Cardiac fibroblast (primary cell): ENCODE measurements around the gene WNT8B.

Source experiments
- DNase-seq, 2 donors: peaks; one replicate each; pipeline versions ENCODE4 v3.0.0 to v3.0.0-alpha.2; 2010; ENCODE audit warnings: low read depth in 2 of 2
- H3K4me3 ChIP-seq, 2 donors: replicated peaks in 1 of 2; 1 replicate in 1 of 2; 2 replicates in 1 of 2; pipeline ENCODE4 v1.5.1; 2011; ENCODE audit warnings: low read depth in 2 of 2, low read length in 2 of 2, mild to moderate bottlenecking in 2 of 2, moderate library complexity in 1 of 2
- TF ChIP-seq, protein P1 (sequence below): IDR thresholded peaks from one replicate; pipeline ENCODE4 v1.5.1; 2011; ENCODE audit warnings: low read depth, mild to moderate bottlenecking, low read length, inconsistent platforms

The WNT8B gene

DNA sequence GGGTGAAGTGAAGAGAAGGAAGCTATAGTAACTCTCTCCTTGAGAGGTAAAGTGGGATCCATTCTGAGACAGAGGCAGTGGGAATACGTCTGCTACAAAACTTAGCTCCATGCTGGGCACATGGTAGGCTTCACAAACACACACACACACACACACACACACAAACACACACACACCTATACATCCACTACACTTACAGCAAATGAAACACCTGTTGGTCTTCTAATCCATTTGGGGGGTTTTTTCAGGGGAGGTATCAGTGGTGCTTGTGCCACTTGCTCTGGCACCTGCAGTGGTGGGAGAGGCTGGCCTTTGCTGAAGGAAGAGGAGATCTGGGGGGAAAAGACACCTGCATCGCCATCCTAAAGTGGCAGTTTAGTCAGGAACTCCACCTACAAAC is 42.4 kb downstream of the WNT8B start:
- no peak overlapping the region for H3K4me3 ChIP-seq
- TF ChIP-seq, protein P1, sequence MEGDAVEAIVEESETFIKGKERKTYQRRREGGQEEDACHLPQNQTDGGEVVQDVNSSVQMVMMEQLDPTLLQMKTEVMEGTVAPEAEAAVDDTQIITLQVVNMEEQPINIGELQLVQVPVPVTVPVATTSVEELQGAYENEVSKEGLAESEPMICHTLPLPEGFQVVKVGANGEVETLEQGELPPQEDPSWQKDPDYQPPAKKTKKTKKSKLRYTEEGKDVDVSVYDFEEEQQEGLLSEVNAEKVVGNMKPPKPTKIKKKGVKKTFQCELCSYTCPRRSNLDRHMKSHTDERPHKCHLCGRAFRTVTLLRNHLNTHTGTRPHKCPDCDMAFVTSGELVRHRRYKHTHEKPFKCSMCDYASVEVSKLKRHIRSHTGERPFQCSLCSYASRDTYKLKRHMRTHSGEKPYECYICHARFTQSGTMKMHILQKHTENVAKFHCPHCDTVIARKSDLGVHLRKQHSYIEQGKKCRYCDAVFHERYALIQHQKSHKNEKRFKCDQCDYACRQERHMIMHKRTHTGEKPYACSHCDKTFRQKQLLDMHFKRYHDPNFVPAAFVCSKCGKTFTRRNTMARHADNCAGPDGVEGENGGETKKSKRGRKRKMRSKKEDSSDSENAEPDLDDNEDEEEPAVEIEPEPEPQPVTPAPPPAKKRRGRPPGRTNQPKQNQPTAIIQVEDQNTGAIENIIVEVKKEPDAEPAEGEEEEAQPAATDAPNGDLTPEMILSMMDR, result no peak
- DNase-seq, result no peak

DNA sequence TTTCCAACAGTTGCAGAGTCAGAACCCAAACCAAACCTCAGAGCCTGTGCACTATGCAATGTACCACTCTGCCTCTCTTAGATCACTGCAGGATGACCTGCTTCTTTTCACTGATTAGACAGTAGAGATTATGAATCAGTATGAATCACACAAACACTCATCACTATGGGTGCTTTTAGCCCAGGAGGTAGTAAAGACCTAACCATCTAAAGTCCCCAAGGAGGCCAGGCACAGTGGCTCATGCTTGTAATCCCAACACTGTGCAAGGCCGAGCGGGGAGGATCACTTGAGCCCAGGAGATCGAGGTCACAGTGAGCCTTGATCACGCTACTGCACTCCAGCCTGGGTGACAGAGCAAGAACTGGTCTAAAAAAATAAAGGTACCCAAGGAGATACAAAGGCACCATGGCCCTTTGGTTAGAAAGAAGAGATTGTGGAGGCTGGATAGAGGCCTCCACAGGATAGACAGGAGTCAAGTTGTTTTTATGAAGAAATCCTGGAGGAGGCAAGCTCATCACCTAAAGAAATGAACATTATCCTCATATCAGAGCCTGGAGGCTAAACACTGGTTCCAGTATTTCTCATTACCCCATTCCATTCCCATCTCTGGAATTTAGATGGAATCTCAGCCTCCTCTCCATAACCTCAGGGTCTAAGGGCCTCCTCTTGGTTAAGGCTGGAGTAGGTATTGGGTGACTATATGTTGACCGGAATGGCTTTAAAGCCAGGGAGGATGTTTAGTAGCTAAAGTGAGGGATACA is 44.0 kb downstream of the WNT8B start:
- H3K4me3 ChIP-seq, result no peak overlapping the region
- DNase-seq, result peak in 1 of 2 donors; percentile 86
- TF ChIP-seq, protein P1, result no peak

DNA sequence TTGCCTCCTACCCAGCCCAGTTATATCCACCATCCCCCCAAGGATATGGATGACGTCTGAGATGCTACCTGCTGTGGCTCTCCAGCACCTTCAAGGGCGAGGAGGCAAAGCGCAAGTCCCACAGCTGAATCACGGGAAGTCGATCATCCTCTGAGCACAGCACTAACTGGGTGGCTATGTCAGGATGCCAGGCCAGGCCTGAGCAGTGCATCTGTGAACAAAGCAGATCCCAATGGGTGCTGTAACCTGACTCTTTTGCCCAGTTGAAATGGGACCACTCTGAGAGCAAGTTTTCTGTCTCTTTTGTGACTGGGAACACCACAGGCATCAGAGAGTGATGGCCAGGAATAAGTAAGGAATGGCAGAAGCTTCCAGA is 44.5 kb downstream of the WNT8B start:
- no peak for DNase-seq
- no peak overlapping the region for H3K4me3 ChIP-seq
- TF ChIP-seq, protein P1, result no peak

DNA sequence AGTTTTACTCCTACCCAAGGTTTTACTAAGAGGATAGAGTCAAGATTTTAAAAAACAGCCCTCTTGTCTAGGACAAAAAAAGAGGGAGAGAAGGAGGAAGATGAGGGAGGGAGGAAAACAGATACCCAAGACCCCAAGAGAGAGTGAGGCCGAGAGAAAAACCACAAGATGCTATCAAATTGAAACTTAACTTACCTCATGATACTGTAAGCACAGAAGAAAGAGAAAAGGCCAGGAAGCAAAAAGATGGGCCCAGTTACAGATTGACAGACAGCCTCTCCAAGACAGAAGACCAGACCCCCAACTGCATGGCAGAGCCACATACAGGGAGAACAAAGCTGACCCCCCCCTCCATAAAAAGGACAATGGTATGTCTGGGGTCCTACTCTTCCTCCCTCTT is 45.5 kb downstream of the WNT8B start:
- DNase-seq, result no peak
- no peak overlapping the region for H3K4me3 ChIP-seq
- TF ChIP-seq, protein P1, result no peak

DNA sequence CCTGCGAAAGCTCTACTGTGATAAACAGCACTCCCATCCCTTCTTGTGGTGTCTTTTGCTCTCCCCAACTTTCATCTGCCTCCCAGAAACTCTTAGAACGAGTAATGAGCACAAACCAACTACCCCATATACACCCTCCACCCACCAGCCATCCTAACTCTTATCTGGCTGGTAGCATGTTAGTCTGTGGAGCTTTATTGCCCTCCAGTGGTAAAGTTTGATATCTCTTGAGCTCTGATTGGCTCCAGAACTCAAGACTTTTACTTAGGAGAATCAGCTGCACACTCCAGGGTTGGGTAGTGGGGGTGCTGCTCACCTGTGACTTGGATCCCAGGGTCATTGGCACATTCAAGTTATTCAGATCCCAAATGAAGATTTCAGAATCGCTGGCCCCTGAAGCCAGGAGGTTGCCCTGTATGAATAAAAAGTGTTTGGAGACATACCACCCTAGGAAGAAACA is 45.9 kb downstream of the WNT8B start:
- TF ChIP-seq, protein P1, result peak; percentile 71
- no peak overlapping the region for H3K4me3 ChIP-seq
- DNase-seq, result peak; percentile 67 to 76

DNA sequence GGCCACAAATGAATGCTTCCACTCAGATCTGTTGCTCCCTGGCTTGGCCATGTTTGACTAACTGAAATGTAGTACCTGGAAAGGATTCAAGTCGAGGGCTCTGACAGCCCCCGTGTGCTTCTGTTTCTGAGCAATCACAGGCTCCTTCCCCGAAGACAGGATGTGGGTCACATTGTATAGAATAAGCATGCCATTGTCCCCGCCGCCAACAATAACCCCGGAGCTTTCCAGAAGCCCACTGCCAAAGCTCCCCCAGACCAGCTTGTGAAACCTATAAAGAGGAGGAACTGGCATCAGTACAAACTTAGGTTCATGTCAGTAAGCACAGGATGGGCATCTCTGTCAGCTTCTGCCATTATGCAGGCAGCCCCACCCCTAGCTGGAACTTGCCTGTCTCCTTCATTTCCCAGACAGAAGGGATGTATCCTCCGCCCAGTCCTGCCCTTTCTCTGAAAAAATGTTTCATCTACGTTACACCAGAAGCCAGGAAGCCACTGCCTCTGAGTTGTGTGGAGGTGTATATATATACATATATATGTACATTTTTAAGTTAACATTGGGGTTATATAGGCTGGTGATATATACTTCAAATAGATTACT is 46.5 kb downstream of the WNT8B start:
- no peak overlapping the region for H3K4me3 ChIP-seq
- peak; percentile 20 to 32 for DNase-seq
- TF ChIP-seq, protein P1, result no peak
